Skeletal muscle satellite cell (primary cell): ENCODE results near the gene MFAP1.
"Not testable (repeated sequence)": the region's sequence is repeated elsewhere in the genome, so short reads cannot be mapped to it uniquely, and the experiment has no call there.

Experiments
- H3K27me3 ChIP-seq: 2 replicates; pipeline ENCODE4 v1.7.0; 2013; ENCODE audit warnings: low read length; ENCODE audit not compliant: control insufficient read depth, insufficient read depth
- H3K36me3 ChIP-seq: 2 replicates; pipeline ENCODE4 v1.7.0; 2013; ENCODE audit warnings: mild to moderate bottlenecking, control low read depth, low read length; ENCODE audit not compliant: insufficient read depth
- H3K4me1 ChIP-seq: 2 replicates; pipeline ENCODE4 v1.7.0; 2013; ENCODE audit warnings: low read length; ENCODE audit not compliant: control insufficient read depth, insufficient read depth
- H3K4me2 ChIP-seq: 2 replicates; pipeline ENCODE4 v1.7.0; 2013; ENCODE audit warnings: mild to moderate bottlenecking, low read length
- H3K4me3 ChIP-seq: 2 replicates; pipeline ENCODE4 v1.7.0; 2013; ENCODE audit warnings: low read length
- H3K9ac ChIP-seq: 2 replicates; pipeline ENCODE4 v1.7.0; 2013; ENCODE audit warnings: mild to moderate bottlenecking, low read depth, low read length, moderate library complexity
- H3K9me3 ChIP-seq: replicated peaks from 2 replicates; pipeline ENCODE4 v1.7.0; 2013; ENCODE audit warnings: mild to moderate bottlenecking, control low read depth, low read length

Gene MFAP1

DNA sequence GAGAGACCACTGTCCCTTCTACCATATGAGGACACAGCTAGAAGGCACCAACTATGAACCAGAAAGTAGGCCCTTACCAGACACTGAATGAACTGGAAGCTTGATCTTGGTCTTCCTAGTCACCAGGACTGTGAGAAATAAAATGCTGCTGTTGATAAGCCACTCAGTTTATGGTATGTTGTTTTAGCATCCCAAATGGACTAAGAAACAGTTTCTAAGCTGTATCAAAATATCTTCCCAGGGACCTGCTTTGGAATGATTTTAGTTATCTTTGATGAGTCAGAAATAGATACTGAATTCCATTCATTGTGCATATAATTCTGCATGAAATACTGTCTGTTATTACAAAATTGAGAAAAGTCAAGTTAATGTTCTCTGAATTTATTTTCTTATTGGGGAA lies 20.9 kb upstream of the MFAP1 start:
- Histone ChIP-seq H3K36me3 (no peaks in the 10 kb centered on the region), H3K4me2 (no peak overlapping the region), H3K4me1 (no peaks in the 10 kb centered on the region), H3K9me3 (no peaks in the 10 kb centered on the region), H3K4me3 (no peak overlapping the region), H3K27me3 (no peaks in the 10 kb centered on the region), H3K9ac (no peak overlapping the region)

DNA sequence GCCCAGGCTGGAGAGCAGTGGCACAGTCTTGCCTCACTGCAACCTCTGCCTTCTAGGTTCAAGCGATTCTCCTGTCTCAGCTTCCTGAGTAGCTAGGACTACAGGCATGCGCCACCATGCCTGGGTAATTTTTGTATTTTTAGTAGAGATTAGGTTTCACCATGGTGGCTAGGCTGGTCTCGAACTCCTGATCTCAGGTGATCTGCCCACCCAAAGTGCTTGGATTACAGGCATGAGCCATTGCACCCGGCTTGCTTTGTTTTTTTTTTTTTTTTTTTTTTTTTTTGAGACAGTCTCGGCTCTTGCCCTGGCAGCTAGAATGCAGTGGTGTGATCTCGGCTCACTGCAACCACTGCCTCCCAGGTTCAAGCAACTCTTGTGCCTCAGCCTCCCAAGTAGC lies 8.0 kb upstream of the MFAP1 start:
- Histone ChIP-seq H3K4me1 (peaks cover 13% of the 10 kb centered on the region), H3K36me3 (peaks cover 10% of the 10 kb centered on the region)
- H3K9me3 ChIP-seq, H3K4me3 ChIP-seq, H3K9ac ChIP-seq, H3K4me2 ChIP-seq, H3K27me3 ChIP-seq: not testable (repeated sequence)

DNA sequence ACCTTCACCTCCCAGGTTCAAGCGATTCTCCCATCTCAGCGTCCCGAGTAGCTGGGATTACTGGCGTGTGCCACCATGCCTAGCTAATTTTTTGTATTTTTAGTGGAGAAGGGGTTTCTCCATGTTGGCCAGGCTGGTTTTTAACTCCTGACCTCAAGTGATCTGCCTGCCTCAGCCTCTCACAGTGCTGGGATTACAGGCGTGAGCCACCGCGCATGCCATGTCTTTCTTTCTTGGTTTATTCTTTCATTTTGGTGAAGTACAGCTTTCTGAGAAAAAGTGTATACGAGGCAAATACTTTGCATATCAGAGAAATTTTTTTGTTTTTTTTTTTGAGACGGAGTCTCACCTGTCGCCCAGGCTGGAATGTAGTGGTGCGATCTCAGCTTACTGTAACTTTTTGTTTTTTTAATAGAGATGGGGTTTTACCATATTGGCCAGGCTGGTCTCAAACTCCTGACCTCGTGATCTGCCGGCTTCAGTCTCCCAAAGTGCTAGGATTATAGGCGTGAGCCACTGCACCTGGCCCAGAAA lies 7.1 kb upstream of the MFAP1 start:
- not testable (repeated sequence) for H3K36me3 ChIP-seq, H3K4me2 ChIP-seq, H3K4me3 ChIP-seq, H3K27me3 ChIP-seq, H3K9me3 ChIP-seq, H3K9ac ChIP-seq
- peaks cover 20% of the 10 kb centered on the region for H3K4me1 ChIP-seq

DNA sequence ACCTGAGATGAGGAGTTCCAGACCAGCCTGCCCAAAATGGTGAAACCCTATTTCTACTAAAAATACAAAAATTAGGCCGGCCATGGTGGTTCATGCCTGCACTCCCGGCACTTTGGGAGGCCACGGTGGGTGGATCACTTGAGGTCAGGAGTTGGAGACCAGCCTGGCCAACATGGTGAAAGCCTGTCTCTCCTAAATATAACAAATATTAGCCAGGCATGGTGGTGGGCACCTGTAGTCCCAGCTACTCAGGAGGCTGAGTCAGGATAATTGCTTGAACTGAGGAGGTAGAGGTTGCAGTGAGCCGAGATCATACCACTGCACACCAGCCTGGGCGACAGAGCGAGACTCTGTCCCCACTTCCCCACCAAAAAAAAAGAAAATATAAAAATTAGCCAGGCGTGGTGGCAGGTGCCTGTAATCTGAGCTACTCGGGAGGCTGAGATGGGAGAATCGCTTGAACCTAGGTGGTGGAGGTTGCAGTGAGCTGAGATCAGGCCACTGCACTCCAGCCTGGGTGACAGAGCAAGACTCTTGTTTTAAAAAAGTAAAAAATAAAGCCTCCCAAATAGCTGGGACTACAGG lies 6.3 kb upstream of the MFAP1 start:
- not testable (repeated sequence) for H3K9me3 ChIP-seq, H3K4me2 ChIP-seq, H3K9ac ChIP-seq, H3K4me3 ChIP-seq, H3K27me3 ChIP-seq, H3K36me3 ChIP-seq
- H3K4me1 ChIP-seq = peaks cover 25% of the 10 kb centered on the region

DNA sequence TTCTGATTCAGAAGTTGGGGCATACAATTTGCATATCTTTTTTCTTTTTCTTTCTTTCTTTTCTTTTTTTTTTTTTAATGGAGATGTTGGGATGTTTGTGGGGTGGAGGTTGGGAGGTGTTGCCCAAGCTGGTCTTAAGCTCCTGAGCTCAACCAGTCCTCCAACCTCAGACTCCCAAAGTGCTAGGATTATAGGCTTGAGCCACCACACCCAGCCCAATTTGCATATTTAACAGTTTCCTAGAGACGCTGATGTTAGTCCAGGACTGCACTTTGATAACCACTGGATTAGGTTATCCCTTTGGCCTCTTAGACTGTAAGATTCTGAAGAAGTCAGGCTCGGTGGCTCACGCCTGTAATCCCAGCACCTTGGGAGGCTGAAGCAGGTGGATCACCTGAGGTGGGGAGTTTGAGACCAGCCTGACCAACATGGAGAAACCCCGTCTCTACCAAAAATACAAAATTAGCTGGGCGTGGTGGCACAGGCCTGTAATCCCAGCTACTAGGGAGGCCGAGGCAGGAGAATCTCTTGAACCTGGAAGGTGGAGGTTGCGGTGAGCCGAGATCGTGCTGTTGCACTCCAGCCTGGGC lies 5.6 kb upstream of the MFAP1 start:
- not testable (repeated sequence) for H3K36me3 ChIP-seq, H3K4me2 ChIP-seq, H3K4me3 ChIP-seq, H3K9me3 ChIP-seq, H3K27me3 ChIP-seq, H3K9ac ChIP-seq
- H3K4me1 ChIP-seq = peaks cover 25% of the 10 kb centered on the region

DNA sequence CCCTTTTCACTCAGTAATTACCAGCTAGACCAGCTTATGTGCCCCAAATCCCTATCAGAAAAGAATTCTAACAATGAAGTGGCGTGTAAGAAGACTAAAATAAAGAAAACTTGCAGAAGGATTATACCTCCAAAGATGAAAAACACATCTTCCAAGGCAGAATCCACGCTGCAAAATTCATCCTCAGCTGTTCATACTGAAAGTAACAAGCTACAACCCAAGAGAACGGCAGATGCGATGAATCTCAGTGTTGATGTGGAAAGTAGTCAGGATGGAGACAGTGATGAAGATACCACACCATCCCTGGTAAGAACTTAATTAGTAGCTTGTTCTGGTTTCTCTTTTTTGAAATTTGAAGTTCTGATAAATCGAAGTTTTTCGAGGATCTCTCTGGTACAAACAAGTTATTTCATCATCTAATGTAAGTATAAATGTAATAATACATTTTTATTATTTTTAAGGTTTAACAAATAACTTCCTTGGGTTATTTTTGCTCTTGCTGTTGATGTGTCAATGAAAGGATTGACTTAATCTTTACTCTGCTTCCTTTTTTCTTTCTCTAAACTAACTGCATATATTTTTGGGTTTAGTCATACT lies 3.7 kb upstream of the MFAP1 start:
- peak overlapping the region; percentile 98 for H3K4me2 ChIP-seq
- peak overlapping the region; percentile 90 for H3K9ac ChIP-seq
- H3K27me3 ChIP-seq = no peaks in the 10 kb centered on the region
- peaks cover 30% of the 10 kb centered on the region for H3K4me1 ChIP-seq
- H3K9me3 ChIP-seq = no peaks in the 10 kb centered on the region
- H3K4me3 ChIP-seq = peak overlapping the region; percentile 88
- H3K36me3 ChIP-seq = no peaks in the 10 kb centered on the region

DNA sequence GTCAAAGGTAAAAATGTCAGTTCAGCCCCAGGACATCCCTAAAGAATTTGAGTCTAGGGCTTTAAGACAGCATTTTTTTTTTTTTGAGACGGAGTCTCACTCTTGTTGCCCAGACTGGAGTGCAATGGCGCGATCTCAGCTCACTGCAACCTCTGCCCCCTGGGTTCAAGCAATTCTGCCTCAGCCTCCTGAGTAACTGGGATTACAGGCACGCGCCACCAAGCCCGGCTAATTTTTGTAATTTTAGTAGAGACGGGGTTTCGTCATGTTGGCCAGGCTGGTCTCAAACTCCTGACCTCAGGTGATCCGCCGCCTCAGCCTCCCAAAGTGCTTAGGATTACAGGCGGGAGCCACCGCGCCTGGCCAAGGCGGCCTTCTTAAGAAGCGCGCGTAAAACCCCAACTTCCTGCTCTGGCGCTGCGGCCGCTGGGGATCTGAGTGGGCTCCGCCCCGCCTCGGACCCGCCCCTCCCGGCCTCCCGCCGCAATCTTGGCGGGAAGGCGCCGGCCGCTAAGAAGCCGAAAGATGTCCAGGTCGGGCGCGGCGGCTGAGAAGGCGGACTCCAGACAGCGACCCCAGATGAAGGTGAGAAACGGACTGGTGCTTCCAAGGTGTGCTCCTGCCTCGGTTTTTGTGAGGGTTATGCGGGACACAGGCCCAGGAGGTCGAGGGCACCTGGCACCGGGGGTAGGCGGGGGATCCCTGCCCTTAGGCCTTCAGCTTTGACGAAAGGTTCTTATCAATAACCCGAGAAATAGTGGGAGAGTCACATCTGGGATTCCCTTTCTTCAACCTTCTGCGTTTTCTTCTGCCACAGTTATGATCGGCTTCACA lies 2.2 kb upstream of the MFAP1 start, which contains the start of gene WDR76:
WDR76 (plus strand) TSS at position 495 of the 834 bp plus-strand sequence; CDS start at position 526, 31 bp downstream.
- Histone ChIP-seq H3K4me1 (peaks cover 34% of the 10 kb centered on the region), H3K9me3 (no peaks in the 10 kb centered on the region)

DNA sequence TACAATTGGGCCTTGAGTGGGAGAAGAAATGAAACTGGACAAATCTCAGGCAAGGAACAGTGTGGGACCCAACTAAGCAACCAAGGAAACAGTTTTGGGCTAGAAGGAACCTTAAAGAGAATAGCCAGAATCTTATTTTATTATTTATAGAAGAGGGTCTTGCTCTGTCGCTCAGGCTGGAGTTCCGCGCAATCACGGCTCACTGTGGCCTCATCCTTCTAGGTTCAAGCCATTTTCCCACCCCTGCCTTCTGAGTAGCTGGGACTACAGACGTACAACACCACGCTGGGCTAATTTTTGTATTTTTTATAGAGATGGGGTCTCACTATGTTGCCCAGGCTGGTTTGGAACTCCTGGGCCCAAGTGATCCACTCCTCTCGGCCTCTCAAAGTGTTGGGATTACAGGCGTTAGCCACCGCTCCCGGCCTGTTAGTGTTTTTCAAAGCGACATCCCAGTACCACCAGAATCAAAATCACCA lies 1.6 kb upstream of the MFAP1 start:
- Histone ChIP-seq H3K27me3 (no peaks in the 10 kb centered on the region), H3K4me3 (peak overlapping the region; percentile 88), H3K9ac (peak overlapping the region; percentile 90), H3K9me3 (no peaks in the 10 kb centered on the region), H3K36me3 (no peaks in the 10 kb centered on the region), H3K4me1 (peaks cover 35% of the 10 kb centered on the region), H3K4me2 (peak overlapping the region; percentile 98)

More for the DNA sequence above, 2.2 kb upstream of the MFAP1 start, which contains the start of gene WDR76:
- peak within 1 kb of the TSS; percentile 88 for H3K4me3 ChIP-seq
- H3K27me3 ChIP-seq = no peaks in the 10 kb centered on the region
- peak within 1 kb of the TSS; percentile 98 for H3K4me2 ChIP-seq
- no peaks in the 10 kb centered on the region for H3K36me3 ChIP-seq
- H3K9ac ChIP-seq = peak within 1 kb of the TSS; percentile 90

DNA sequence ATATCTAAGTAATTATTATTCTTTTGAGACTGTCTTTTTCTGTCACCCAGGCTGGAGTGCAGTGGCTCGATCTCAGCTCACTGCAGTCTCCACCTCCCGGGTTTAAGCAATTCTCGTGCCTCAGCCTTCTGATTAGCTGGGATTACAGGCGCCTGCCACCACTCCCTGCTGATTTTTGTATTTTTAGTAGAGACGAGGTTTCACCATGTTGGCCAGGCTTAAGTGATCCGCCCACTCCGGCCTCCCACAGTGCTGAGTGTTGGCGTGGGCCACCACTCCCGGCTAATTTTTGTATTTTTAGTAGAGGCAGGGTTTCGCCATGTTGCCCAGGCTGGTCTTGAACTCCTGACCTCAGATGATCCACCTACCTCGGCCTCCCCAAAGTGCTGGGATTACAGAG lies 815 bp upstream of the MFAP1 start:
- not testable (repeated sequence) for H3K9me3 ChIP-seq, H3K9ac ChIP-seq

DNA sequence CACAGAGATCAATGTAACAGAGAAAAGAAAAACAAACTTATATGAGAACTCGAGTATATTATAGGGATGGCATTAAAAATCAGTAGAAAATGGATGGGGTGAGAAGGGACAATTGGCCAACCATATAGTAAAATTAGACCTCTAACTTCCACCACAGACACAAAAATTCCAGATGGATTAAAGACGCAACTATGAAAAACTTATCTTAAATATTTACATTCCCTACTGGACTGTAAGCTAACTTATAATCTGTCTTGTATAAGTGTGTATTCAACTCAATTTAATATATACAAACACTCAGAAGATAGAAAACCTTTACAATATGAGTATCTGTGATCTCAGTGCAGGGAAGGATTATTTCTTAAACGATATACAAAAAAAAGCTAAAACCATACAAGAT lies 3.0 kb downstream of the MFAP1 start:
- Histone ChIP-seq H3K36me3 (peaks cover 12% of the 10 kb centered on the region), H3K4me1 (peaks cover 14% of the 10 kb centered on the region), H3K27me3 (no peaks in the 10 kb centered on the region), H3K4me3 (no peak overlapping the region), H3K9me3 (no peaks in the 10 kb centered on the region), H3K4me2 (peak overlapping the region; percentile 28), H3K9ac (no peak overlapping the region)

More for the DNA sequence above, 815 bp upstream of the MFAP1 start:
- H3K36me3 ChIP-seq, H3K27me3 ChIP-seq, H3K4me3 ChIP-seq, H3K4me2 ChIP-seq: not testable (repeated sequence)
- H3K4me1 ChIP-seq = peaks cover 35% of the 10 kb centered on the region

DNA sequence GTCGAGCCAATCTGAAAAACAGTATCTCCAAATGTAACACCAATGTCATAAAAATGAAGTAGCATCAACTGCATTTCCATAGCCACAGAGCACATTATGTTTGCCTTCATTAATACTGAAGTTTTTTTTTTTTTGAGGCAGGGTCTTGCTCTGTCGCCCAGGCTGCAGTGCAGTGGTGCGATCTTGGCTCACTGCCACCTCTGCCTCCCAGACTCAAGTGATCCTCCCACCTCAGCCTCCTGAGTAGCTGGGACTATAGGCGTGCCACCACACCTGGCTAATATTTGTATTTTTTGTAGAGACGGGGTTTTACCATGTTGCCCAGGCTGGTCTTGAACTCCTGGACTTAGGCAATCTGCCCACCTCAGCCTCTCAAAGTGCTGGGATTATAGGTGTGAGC lies 9.4 kb downstream of the MFAP1 start:
- not testable (repeated sequence) for H3K4me3 ChIP-seq, H3K4me1 ChIP-seq, H3K4me2 ChIP-seq, H3K9me3 ChIP-seq, H3K27me3 ChIP-seq, H3K9ac ChIP-seq
- peaks cover 53% of the 10 kb centered on the region for H3K36me3 ChIP-seq
